NCI-H2081 treated with DMSO at 0.1 percent for 48 hours (cell line): ENCODE results near the gene PKDREJ.
"Not testable (repeated sequence)": the region's sequence is repeated elsewhere in the genome, so short reads cannot be mapped to it uniquely, and the experiment has no call there.

Source experiments
- DNase-seq: peaks from one replicate; lab custom pipeline; 2025; lab: John Stamatoyannopoulos, UW

Gene PKDREJ

GRCh38 chr22:46288846-46289243, 25.7 kb upstream of the PKDREJ start:
- no peak for DNase-seq

DNA sequence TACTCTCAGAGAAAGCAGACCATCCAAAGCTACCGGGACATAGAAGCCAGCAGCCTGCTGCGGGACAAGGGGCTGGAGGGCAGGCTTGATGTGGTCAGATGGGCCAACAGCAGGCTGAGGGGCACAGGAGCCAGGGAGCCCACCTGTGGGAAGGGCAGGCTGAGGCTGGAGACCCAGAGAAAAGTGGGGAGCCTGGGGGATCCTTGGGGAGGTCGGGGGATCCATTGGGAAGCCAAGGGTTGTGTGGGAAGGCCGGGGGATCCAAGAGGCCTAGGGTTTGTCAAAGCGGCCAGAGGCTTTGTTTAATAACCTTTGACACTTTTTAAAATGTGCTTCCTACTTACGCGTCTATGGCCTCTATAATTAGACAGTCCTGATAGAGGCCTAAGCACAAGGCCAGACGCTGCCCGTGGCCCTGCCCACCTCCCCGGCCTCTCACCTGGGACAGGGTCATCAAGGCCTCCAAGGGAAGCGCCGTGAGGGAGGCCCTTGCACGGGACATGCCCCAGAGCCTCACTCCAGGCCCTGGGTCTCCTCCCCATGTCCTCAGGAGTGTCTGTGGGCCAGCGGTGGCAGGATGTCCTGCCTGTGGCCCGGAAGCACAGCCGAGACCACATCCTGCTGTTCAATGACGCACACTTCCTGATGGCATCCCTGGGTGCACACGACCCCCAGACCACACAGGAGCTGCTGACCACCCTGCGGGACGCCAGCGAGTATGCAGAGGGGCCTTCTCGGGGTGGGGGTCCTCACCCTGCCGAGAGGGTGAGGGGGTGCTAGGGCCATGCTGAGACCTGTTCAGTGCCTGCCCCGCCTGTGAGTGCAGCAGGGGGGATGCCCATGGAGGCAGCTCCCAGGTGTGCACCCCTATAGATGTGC, 25.0 kb upstream of the PKDREJ start:
- no peak for DNase-seq

GRCh38 chr22:46286941-46287872, 24.1 kb upstream of the PKDREJ start:
- DNase-seq = no peak

- DNase-seq = no peak
Measured at GRCh38 chr22:46286006-46286405, 22.9 kb upstream of the PKDREJ start.

DNA sequence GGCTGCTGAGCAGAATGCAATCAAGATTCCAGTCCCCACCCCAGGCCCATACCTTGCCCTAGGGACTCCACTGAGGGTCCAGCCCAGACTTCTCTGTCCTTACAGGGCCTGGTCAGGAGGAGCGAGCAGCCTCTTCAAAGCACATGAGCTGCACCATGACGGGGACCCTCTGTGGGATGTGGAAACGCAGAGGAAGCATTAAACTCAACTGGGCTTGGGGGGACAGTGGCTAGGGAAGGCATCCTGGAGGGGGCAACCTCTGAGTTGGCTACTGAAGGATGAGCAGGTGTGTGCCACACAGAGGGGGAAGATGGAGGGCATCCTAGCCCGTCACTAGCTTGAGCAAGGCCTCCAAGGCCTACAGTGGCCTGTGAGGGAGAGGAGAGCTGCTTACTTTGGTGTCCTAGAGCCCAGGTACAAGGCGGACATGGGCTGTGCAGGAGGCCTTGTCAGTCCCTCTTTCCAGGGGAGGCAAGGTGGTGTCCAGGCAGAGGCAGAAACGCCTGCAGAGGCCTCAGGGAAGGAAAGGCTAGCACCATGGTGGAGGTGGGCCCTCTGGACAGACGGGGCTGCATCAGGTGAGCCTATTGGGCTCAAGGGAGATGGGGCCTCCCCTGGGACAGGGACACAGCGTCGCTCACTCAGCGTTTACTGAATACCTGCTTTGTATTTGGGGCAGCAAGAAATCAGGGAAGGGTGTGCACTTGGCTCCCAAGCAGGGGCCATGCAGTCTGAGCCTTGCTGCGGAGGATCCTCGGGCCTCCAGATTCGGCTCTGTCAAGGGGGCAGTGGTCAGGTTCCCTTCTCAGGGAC, 18.9 kb upstream of the PKDREJ start:
- DNase-seq = no peak

DNA sequence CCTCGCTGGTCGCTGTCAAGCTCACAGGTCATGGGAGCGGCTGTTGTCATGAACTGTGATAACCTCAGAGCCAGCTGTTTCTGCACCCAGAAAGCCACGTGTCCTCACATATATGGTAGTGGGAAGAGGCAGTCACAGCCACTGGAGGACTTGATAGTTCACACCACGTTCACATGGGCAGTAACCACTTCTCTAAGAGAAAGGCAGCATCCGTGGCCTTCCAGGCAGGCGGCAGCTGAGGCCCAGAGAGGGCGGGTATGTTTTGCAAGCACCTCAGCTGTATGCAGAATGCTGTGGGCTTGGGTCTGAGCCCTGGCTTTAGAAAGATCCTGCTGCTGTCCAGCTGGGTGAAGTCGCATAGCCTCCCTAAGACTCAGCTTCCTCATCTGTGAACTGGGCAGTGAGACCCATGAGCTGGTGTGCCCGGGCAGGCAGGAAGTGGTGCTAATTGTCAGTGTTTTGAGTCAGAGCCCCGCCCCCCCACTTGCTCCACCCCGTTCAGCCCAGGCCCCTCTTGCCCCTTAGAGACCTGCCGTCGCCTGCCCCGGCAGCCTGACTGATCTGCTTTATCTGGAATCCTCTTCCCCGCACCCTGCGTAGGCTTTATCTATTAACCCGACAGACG, 18.0 kb upstream of the PKDREJ start:
- no peak for DNase-seq

GRCh38 chr22:46280063-46280817, 17.1 kb upstream of the PKDREJ start:
- no peak for DNase-seq

GRCh38 chr22:46278656-46279645, 15.8 kb upstream of the PKDREJ start:
- no peak for DNase-seq

DNA sequence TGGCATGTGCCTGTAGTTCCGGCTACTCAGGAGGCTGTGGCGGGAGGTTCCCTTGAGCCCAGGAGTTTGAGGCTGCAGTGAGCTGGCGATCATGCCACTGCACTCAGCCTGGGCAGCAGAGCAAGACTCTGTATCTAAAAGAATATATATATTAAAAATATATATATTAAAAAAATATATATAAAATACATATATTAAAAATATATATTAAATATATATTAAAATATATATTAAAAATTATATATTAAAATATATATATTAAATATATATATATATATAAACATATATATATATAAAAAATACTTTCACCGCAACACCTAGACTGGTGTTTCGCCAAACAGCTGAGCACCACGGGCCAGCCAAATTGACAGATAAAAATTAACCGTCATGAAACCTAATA, 13.4 kb upstream of the PKDREJ start:
- DNase-seq = no peak

DNA sequence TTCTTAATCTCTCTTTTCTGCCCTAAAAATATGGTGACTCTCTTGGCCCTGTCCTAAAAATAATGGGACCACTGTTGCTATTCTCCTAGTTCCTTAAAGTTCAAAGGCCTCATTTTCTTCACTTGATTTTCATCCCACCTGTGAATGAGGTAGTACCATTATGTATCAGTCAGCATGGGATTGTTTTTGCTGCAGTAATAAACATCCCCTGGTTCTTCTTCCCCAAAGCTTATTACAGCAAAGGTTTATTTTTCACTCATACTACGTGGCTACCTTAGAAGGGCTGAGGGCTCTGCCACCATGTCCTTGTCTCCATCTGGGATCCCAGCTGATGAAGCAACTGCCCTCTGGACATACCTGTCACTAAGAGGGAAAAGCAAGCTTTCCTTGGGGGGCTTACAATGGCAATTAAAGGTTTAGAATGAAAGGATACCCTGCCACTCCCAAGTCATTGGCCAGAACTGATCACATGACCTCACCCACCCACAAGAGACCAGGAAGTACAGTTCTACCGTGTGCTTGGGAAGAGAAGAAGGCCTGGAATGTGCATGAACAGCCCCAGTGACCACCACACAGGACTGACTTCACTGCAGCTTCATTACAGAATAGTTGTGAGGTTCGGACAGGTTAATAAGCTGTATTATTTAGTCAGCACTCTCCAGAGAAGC, 12.4 kb upstream of the PKDREJ start:
- no peak for DNase-seq

DNA sequence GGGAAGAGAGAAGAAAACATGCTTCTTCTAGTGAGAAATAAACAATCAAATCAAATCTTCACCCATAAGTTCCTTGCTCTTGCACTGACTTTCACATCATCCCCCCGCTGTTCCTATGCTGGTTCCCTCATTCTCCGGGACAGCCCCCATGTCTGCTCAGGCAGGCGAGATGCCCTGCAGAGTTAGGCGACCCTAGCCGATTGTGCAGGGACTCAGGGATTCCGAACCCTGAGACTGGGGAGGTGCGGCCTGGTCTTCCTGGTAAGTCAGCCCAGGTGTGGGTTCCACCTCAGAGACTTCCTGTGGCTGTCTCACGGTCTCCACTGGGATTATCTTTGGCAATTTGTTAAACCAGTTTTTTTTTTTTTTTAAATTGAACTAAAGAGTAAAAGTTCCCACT, 11.2 kb upstream of the PKDREJ start:
- DNase-seq = no peak

DNA sequence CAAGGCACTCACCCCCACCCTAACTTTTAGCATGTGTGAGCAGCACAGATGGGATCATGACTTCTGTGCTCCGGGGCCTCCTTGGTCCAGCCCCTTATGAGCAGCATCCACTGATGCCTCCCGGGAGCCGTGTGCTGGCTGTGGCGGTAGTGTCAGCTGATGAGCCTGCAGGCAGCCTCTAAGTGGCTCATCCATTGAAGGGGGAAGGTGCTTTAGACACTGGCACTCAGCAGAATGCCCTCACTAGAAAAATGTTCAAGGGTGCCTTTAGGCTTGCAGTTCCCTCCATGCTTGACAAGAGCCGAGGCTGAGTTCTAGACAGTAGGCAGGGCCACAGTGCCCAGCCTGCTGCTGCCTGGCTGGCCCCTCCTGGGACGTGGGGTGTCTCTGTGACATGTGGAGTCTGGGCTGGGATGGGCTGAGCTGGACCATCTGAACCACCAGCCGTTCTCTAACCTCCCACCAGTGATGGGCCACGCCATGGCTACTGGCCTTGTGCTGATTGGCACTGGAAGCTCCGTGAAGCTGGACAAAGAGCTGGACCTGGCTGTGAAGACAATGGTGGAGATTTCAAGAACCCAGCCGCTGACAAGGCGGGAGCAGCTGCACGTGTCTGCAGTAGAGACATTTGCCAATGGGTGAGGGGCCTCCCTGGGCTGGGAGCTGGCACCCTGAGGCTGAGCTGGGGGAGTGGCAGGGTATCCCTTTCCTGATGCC, 10.4 kb upstream of the PKDREJ start:
- no peak for DNase-seq

GRCh38 chr22:46272762-46273431, 9.8 kb upstream of the PKDREJ start:
- no peak for DNase-seq

DNA sequence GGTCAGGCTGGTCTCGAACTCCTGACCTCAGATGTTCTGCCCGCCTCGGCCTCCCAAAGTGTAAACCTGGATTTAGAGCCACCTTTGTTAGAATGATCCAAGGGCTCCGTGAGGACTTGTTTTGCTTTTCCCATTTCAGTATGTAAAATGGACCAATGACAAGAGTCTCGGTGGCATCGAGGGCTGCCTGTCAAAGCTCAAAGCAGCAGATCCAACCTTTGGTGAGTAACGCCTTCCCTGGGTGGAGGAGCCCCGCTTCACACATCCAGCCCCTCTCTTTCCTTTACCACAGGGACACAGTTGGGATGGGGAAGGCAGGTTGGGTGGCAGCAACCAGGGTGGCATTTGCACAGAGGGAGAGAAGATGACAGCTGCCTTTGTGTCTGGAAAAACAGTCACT, 9.1 kb upstream of the PKDREJ start:
- DNase-seq = no peak

DNA sequence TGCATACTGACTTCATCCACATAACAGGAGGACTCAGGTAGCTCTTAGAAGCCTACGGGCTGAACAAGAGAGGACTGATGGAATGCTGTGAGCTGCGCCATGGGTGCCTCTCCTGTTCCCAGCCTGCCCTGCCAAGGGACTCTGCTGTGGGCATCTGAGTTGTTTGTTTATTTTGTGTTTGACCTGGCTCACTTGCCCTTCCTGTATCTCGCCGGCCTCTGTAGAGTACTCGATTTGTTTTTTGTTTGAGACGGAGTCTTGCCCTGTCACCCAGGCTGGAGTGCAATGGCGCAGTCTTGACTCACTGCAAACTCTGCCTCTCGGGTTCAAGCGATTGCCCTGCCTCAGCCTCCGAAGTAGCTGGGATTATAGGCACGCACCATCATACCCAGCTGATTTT, 6.4 kb upstream of the PKDREJ start:
- DNase-seq = no peak

GRCh38 chr22:46267431-46268279, 4.5 kb upstream of the PKDREJ start, which contains the start of gene TTC38:
Gene TTC38, plus strand, starts transcription at chr22:46268008. Its CDS starts 32 bp downstream, at chr22:46268040.
- no peak for DNase-seq

- not testable (repeated sequence) for DNase-seq
Measured at GRCh38 chr22:46265627-46266026, 2.5 kb upstream of the PKDREJ start.
